ENCODE measurements around the gene TBC1D22A. TPM values are rescaled to one million over a fixed set of nuclear protein-coding genes. Genes with fewer than 3 reads are reported as not detected.

Gene TBC1D22A
- total RNA-seq, 1 donor from 2014 or later, result 24.2 TPM

GRCh38 chr22:47168441-47168840 is 406.0 kb downstream of the TBC1D22A start:
- DNase-seq (ENCODE audit: low read depth), result no peak
- H3K4me2 ChIP-seq (ENCODE audit: low read length), result no peak overlapping the region
- Mint-ChIP-seq H3K27ac (ENCODE audit: unreplicated experiment) (no peak overlapping the region), H3K4me1 (ENCODE audit: low read depth, unreplicated experiment) (no peaks in the 10 kb centered on the region), H3K4me3 (ENCODE audit: unreplicated experiment) (no peak overlapping the region), H3K27me3 (ENCODE audit: low read depth, unreplicated experiment) (no peaks in the 10 kb centered on the region), H3K36me3 (ENCODE audit: low read depth, unreplicated experiment) (peaks cover 17% of the 10 kb centered on the region), H3K9me3 (ENCODE audit: unreplicated experiment) (no peaks in the 10 kb centered on the region)
- TF ChIP-seq, protein P1, sequence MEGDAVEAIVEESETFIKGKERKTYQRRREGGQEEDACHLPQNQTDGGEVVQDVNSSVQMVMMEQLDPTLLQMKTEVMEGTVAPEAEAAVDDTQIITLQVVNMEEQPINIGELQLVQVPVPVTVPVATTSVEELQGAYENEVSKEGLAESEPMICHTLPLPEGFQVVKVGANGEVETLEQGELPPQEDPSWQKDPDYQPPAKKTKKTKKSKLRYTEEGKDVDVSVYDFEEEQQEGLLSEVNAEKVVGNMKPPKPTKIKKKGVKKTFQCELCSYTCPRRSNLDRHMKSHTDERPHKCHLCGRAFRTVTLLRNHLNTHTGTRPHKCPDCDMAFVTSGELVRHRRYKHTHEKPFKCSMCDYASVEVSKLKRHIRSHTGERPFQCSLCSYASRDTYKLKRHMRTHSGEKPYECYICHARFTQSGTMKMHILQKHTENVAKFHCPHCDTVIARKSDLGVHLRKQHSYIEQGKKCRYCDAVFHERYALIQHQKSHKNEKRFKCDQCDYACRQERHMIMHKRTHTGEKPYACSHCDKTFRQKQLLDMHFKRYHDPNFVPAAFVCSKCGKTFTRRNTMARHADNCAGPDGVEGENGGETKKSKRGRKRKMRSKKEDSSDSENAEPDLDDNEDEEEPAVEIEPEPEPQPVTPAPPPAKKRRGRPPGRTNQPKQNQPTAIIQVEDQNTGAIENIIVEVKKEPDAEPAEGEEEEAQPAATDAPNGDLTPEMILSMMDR (IDR thresholded peaks at IDR 0.05; ENCODE audit: insufficient read depth, low read depth, low read length), result no peak
- TF ChIP-seq EZH2 (IDR thresholded peaks at IDR 0.05; ENCODE audit: insufficient read depth, low read length), result no peak
- no peak overlapping the region for H2AFZ ChIP-seq (ENCODE audit: low read depth, low read length)
- H3K27me3 ChIP-seq (ENCODE audit: insufficient read depth, low read length), result no peaks in the 10 kb centered on the region
- no peaks in the 10 kb centered on the region for H4K20me1 ChIP-seq (ENCODE audit: insufficient read depth, low read length)
- no peak overlapping the region for H3K27ac ChIP-seq (ENCODE audit: low read depth, low read length)
- no peaks in the 10 kb centered on the region for H3K79me2 ChIP-seq (ENCODE audit: insufficient read depth, low read length)
- no peaks in the 10 kb centered on the region for H3K36me3 ChIP-seq (ENCODE audit: insufficient read depth, low read length)
- H3K9me3 ChIP-seq (ENCODE audit: insufficient read depth, low read depth, low read length), result no peaks in the 10 kb centered on the region
- no peak for FAIRE-seq
- H3K4me3 ChIP-seq (ENCODE audit: insufficient read depth, low read depth, low read length), result no peak overlapping the region
- no peak overlapping the region for H3K9ac ChIP-seq (ENCODE audit: low read length)
- H3K4me1 ChIP-seq (ENCODE audit: insufficient read depth, low read length), result no peaks in the 10 kb centered on the region

- DNase-seq (ENCODE audit: low read depth), result no peak
Measured at GRCh38 chr22:47168900-47169800, 406.7 kb downstream of the TBC1D22A start.

More at GRCh38 chr22:47168900-47169800, 406.7 kb downstream of the TBC1D22A start:
- Histone ChIP-seq H3K79me2 (ENCODE audit: insufficient read depth, low read length) (no peaks in the 10 kb centered on the region), H4K20me1 (ENCODE audit: insufficient read depth, low read length) (no peaks in the 10 kb centered on the region), H2AFZ (ENCODE audit: low read depth, low read length) (no peak overlapping the region), H3K4me1 (ENCODE audit: insufficient read depth, low read length) (no peaks in the 10 kb centered on the region), H3K4me3 (ENCODE audit: insufficient read depth, low read depth, low read length) (no peak overlapping the region), H3K27me3 (ENCODE audit: insufficient read depth, low read length) (no peaks in the 10 kb centered on the region), H3K4me2 (ENCODE audit: low read length) (no peak overlapping the region), H3K27ac (ENCODE audit: low read depth, low read length) (no peak overlapping the region), H3K36me3 (ENCODE audit: insufficient read depth, low read length) (no peaks in the 10 kb centered on the region), H3K9me3 (ENCODE audit: insufficient read depth, low read depth, low read length) (no peaks in the 10 kb centered on the region), H3K9ac (ENCODE audit: low read length) (no peak overlapping the region)
- TF ChIP-seq, protein P1 (IDR thresholded peaks at IDR 0.05; ENCODE audit: insufficient read depth, low read depth, low read length), result no peak
- no peak for TF ChIP-seq EZH2 (IDR thresholded peaks at IDR 0.05; ENCODE audit: insufficient read depth, low read length)
- Mint-ChIP-seq H3K9me3 (ENCODE audit: unreplicated experiment) (no peaks in the 10 kb centered on the region), H3K4me1 (ENCODE audit: low read depth, unreplicated experiment) (no peaks in the 10 kb centered on the region), H3K27ac (ENCODE audit: unreplicated experiment) (no peak overlapping the region), H3K27me3 (ENCODE audit: low read depth, unreplicated experiment) (no peaks in the 10 kb centered on the region), H3K4me3 (ENCODE audit: unreplicated experiment) (no peak overlapping the region), H3K36me3 (ENCODE audit: low read depth, unreplicated experiment) (peaks cover 17% of the 10 kb centered on the region)
- FAIRE-seq, result no peak

Data from astrocyte (in vitro differentiated cells and primary cell).